Body of pancreas (tissue), 4 donors: Measurements from ENCODE around the gene TEPSIN.

ENCODE experiments used
- CTCF ChIP-seq, 7 experiments: fragments of 450-650 bp in 4 of 7; fragments of 200-600 bp in 3 of 7; sonication (generic) in 3 of 7; IDR thresholded peaks; one replicate each; pipeline ENCODE4 v1.5.1; 2016 to 2019; ENCODE audit warnings: antibody characterized with exemption in 7 of 7
- POLR2A ChIP-seq, 3 donors: fragments of 450-650 bp; IDR thresholded peaks; one replicate each; pipeline ENCODE4 v1.6.1; 2016; ENCODE audit warnings: antibody characterized with exemption in 3 of 3, mild to moderate bottlenecking in 2 of 3

- TF ChIP-seq CTCF (IDR thresholded peaks at IDR 0.05) (peak in 2 of 7 experiments; percentile 8 to 26), POLR2A (IDR thresholded peaks at IDR 0.05) (peak in 2 of 3 donors; percentile 68 to 76)
Observed at GRCh38 chr17:81238815-81239713, at the start of gene TEPSIN, which contains the start of gene NDUFAF8.
